AG09309 (cell line): ENCODE data around the gene SSTR4.

Source experiments
- DNase-seq: peaks from one replicate; pipeline ENCODE4 v3.0.0-alpha.2; 2010; ENCODE audit warnings: low read depth
- H3K4me3 ChIP-seq: 2 replicates; pipeline ENCODE4 v1.5.1; 2011; ENCODE audit warnings: mild to moderate bottlenecking, low read depth, low read length, moderate library complexity; ENCODE audit not compliant: control insufficient read depth
- TF ChIP-seq, protein P1 (sequence below): IDR thresholded peaks from 2 replicates; pipeline ENCODE4 v1.5.1; 2011; ENCODE audit warnings: mild to moderate bottlenecking, low read depth, low read length, inconsistent platforms; ENCODE audit not compliant: insufficient read depth, control insufficient read depth; ENCODE audit errors: missing control alignments

The SSTR4 gene

DNA sequence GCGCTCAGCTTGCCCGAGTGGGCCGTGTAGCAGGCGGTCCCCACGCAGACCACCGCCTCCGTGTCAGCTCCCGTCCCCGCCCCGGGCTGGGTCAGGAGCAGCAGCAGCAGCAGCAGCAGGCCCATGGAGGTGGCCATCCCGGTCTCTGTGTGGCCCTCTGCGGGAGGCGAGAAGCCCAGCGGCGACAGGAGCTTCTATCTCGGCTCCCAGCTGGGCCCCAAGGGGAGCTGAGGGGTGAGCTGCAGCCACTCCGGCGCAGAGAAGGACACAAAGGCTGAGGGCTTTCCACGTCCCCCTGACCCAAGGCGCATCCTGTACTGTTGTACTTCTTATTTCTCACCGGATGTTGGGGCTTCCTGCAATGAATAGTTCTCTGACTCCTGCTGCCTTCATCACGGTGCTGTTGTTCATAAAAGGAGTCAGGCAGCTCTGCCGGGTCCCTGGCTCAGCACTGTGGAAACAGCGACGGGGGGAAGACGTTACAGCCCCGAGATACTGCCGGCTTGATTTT lies 51.0 kb downstream of the SSTR4 start, which contains the start of gene CD93:
Gene CD93, minus strand, starts transcription at position 269 of the 511 bp plus-strand sequence. Its CDS starts 132 bp downstream, at position 137.
- TF ChIP-seq, protein P1, sequence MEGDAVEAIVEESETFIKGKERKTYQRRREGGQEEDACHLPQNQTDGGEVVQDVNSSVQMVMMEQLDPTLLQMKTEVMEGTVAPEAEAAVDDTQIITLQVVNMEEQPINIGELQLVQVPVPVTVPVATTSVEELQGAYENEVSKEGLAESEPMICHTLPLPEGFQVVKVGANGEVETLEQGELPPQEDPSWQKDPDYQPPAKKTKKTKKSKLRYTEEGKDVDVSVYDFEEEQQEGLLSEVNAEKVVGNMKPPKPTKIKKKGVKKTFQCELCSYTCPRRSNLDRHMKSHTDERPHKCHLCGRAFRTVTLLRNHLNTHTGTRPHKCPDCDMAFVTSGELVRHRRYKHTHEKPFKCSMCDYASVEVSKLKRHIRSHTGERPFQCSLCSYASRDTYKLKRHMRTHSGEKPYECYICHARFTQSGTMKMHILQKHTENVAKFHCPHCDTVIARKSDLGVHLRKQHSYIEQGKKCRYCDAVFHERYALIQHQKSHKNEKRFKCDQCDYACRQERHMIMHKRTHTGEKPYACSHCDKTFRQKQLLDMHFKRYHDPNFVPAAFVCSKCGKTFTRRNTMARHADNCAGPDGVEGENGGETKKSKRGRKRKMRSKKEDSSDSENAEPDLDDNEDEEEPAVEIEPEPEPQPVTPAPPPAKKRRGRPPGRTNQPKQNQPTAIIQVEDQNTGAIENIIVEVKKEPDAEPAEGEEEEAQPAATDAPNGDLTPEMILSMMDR: no peak
- no peak within 1 kb of the TSS for H3K4me3 ChIP-seq
- DNase-seq: no peak

DNA sequence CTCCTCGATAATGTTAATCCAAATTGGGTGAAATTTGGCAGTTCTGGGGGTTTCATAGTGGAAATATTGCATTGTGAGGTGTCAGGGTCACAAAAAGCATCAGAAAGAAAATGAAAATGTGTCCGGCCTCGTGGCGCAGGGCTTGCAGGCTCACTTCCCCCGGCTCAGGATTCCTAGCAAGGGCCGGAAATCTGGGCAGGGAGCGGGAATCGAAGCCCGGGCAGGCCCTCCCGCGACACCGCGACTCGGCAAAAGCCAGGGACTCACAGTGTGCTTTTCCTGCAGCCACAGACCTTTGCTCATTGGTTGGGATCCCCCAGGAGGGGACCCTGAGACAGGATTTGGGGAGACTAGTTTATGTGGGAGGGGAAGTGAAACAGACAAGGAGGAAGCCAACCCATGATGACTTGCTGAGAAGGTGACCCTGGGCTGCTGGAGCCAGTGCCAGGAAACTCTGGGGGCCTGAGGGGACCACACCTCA lies 51.9 kb downstream of the SSTR4 start:
- DNase-seq: no peak
- TF ChIP-seq, protein P1: no peak
- no peak overlapping the region for H3K4me3 ChIP-seq

DNA sequence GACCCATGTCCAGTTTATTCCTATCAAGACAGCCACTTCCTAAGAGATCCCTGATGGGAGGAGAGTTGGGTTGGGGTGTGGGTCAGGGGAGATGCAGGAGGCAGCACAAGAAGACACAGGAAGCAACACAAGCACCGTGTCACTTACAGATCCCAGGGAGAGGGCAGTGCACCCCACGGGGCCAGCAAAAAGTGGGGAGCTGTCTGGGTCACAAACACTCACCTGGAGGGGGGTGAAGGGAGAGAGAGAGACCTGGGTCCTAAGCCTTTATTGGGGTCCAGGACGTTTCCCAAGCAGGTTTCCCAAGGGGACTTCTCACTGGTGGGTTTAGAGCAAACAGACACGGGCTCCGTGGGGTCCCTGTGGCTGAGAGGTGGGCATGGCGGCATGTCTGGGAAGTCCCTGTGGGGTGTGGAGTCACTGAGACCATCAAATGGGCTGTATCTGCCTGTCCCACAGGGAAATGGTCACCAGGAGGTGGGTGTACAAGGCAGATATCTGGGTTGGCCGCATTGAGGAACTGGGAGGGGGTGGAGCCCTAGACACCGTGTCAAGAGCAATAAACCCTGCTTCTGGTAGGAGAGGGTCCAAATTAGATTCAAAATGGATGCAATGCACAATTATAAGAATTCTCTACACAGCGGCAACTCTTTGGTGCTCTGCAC lies 52.6 kb downstream of the SSTR4 start:
- no peak for DNase-seq
- H3K4me3 ChIP-seq: no peak overlapping the region
- TF ChIP-seq, protein P1: no peak
